ENCODE measurements around the gene RANBP1.

Gene RANBP1

DNA sequence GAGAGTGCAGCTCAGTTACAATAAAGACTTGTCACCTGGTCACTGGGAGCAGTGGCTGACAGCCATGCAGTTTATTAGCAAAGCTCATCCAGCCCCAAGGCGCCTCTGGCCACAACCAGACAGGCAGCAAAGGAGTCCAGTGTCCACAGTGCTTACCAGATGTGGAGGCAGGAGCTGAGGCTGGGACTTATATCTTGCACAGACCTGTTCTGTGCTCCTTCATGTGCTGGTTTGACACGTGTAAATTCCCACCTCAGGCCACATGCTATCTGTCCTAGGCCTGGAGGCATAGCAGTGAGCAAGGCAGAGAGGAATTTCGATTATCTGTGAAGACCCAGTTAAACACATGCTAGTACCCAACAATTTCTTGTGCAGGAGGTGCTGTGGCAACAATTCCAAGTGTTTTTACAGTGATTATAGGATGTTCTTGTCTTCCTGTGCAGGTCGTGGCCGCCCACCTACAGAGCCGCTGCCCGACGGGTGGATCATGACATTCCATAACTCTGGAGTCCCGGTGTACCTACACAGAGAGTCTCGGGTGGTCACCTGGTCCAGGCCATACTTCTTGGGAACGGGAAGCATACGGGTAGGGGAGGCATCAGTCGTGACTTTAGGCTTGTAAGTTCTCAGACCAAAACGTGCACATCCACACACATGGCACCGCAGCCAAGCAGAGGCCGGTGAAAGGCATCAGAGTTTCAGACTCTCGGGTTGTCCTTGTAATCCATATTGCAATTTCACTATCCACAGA is 26.5 kb upstream of the RANBP1 start:
- no peak for DNase-seq

DNA sequence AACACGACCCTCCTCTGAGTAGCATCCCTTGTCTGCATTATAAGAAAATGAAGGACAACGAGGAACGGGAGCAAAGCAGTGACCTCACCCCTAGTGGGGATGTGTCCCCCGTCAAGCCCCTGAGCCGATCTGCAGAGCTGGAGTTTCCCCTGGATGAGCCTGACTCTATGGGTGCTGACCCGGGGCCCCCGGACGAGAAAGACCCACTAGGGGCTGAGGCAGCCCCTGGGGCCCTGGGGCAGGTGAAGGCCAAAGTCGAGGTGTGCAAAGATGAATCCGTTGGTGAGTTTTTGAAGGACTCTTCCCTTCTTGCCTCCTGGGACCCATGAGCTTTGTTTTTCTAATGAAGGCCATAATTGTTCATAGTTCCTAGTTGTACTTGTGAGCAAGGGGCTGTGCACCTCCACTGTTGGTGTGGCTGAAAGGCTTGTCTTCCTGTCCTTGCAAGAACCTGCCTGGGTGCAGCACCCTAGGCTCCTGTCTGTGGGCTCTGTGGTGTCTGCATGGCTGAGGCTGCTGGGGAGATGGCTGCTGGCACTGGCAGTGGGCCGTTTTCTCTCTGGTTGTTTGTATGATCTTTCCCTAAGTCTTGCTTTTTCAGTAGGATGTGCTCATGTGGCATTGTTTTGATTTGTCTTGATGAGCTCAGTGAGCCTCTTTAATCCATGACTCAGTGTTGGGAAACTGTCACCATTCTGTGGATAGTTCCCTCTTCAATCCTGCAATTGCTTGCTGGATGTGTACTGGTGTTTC is 25.8 kb upstream of the RANBP1 start:
- DNase-seq, result no peak

- DNase-seq, result no peak
Observed at GRCh38 chr22:20090730-20091240, 25.1 kb upstream of the RANBP1 start.

DNA sequence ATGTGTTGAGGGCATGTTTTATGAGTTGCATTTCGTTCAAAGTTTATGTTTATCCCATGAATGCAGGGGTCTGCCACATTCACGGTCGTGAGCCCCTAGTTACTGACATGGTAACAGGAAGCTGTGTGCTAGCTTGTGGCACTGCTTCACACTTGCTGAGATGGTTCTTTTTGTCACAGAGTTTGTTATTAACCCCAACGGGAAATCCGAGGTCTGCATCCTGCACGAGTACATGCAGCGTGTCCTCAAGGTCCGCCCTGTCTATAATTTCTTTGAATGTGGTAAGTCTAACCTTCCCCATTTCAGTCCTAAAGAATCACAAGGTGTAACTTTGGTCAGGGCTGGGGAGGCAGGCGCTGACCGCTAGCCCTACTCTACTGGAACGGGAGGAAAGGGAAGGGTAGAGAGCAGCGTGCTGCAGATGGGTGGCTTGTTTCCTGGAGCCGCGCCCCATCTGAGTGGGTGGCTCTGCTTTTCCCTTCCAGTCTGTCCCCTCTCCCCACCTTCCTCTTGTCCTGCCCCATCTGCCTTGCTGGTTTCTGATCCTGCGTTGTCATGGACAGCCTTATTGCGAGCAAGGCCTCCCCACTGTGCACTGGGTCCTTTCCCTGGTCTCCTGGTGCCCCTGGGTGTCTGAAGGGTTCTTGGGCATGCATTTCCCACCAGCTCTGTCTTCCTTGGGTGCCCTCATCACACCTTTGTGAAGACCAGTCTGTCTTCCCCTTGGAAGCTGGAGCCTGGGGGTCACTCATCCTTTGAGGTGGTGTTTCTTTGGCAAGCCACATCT is 24.0 kb upstream of the RANBP1 start:
- DNase-seq, result no peak

GRCh38 chr22:20092477-20092854 is 23.4 kb upstream of the RANBP1 start:
- no peak for DNase-seq

GRCh38 chr22:20093418-20094196 is 22.3 kb upstream of the RANBP1 start:
- DNase-seq, result no peak

GRCh38 chr22:20094197-20094807 is 21.6 kb upstream of the RANBP1 start:
- DNase-seq, result no peak

DNA sequence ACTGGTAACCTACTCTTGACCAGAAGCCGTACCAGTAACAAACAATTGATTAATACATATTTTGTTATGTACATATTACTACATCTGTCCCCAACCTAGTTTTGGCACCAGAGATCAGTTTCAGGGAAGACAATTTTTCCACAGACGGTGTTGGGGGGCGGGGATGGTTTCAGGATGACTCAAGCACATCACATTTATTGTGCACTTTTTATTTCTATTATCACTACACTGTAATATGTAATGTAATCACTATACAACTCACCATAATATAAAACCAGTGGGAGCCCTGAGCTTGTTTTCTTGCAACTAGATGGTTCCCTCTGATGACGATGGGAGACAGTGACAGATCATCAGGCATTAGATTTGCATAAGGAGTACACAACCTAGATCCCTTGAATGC is 20.4 kb upstream of the RANBP1 start:
- DNase-seq, result no peak

DNA sequence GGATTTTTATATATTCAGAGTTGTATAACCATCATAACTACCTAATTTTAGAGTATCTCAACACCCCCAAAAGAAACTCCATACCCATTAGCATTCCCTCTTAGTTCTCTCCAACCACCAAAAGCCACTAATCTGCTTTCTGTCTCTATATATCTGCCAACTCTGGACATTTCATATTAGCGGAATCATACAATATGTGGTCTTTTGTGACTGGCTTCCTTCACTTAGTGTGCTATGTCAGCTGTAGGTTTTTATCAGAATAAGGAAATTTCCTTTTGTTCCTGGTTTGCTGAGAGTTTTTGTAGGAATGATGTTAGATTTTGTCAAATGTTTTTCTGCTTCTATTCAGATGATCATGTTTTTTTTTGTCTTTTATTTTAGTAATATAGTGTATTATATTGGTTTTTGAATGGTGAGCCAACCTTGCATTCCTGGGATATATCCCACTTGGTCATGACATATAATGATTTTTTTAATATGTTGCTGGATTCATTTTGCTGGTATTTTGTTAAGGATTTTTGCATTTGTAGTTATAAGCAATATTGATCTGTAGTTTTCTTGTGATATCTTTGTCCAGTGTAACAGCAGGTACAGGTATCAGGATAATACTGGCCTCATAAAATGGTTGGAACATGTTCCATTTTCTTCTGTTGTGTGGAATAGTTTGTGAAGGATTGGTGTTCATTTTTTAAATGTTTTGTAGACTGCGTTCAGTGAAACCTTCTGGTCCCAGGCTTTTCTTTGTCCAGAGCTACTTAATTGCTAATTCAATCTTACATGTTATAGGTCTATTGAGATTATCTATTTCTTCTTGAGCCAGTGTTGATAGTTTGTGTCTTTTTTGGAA is 19.1 kb upstream of the RANBP1 start:
- DNase-seq, result no peak

GRCh38 chr22:20099099-20099711 is 16.7 kb upstream of the RANBP1 start:
- no peak for DNase-seq

GRCh38 chr22:20101638-20102037 is 14.3 kb upstream of the RANBP1 start:
- no peak for DNase-seq

DNA sequence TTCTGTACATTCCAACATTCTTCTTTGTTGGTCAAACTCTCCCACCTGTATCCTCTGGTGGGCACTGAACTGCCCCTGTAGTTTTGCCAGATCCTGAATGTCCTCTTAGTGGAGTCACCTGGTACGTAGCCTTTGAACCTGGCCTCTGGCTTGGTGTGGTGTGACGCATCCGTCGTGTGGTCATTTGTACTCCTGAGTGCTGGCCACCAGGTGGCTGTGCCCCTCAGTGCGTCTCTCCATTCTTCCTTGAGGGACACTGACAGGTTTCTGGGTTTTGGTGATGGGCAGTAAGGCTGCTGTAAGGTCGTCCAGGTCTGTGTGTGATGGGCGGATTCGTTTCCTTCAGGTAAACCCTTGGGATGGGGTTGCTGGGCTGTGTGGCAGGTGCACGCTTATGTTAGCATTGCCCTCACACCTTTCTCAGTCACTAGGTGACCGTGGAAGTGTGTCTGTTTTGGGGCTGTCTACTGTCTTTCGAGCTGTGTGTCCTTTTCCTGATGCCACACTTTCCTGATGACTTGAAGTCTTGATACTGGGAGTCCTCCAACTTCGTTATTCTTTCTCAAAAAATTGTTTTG is 13.6 kb upstream of the RANBP1 start:
- DNase-seq, result no peak

- DNase-seq, result no peak
Observed at GRCh38 chr22:20105456-20106204, 10.3 kb upstream of the RANBP1 start.

DNA sequence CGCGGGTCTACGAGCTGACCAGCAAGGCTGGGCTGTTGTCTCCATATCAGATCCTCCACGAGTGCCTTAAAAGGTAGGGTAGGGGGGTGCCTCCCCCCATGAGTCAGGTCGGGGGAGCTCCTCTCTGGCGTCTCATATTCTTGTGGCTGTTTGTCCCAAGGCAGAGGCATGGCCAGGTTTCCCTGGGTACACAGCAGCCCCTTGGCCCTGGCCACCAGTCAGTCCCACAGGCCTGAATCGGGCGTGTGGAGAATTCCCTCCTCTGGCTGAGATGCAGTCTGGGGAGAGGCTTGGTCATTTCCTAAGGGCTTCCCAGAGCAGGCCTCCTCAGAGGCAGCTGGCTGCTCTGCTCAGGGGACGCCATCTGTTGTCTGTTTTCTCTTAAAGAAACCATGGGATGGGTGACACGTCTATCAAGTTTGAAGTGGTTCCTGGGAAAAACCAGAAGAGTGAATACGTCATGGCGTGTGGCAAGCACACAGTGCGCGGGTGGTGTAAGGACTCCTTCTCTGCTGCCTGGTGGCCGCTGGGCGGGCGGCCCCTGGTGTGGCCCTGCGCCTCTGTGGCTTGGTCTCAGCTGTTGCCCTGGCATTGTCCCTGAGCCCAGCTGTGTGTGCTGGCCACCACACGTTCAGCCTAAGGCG is 9.6 kb upstream of the RANBP1 start:
- DNase-seq, result no peak

DNA sequence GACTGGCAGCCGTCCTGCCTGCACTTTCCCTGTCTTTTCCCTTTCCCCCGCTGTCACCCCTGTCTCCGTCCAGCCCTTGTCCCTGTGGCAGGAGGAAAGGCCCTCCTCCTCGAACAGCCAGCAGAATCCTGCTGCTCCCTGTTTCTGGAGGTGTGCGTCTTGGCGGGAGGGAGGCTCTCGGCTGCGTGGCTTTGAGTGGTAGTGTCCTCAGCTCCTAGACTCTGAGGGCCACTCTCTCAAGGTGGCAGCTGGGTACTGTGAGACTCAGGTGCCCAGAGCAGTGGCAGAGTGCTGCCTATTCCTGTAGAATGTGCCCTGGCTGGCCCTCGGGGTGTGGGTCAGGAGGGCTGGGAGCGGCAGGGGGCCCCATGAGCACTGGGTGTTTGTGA is 9.1 kb upstream of the RANBP1 start:
- DNase-seq, result no peak

DNA sequence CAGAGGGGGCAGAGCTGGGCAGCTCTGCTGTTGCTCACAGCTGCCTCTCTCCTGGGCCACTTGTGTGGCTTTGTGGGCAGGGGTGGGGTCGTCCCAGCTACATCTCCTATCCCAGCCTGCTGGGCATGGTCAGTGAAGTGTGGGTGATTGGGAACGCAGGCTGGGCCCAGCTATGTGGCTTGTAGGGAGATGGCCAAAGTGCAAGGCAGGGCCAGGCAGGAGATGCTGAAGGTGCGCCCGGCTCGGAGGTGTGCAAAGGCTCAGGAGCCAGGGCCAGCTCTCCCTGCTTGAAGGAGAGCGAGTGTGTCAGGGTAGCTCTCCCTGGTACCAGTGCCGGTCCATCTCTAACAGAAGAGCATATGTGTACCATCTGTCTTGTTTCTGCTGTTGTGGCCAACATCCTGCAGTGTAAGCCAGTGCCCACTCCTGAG is 8.4 kb upstream of the RANBP1 start:
- no peak for DNase-seq

DNA sequence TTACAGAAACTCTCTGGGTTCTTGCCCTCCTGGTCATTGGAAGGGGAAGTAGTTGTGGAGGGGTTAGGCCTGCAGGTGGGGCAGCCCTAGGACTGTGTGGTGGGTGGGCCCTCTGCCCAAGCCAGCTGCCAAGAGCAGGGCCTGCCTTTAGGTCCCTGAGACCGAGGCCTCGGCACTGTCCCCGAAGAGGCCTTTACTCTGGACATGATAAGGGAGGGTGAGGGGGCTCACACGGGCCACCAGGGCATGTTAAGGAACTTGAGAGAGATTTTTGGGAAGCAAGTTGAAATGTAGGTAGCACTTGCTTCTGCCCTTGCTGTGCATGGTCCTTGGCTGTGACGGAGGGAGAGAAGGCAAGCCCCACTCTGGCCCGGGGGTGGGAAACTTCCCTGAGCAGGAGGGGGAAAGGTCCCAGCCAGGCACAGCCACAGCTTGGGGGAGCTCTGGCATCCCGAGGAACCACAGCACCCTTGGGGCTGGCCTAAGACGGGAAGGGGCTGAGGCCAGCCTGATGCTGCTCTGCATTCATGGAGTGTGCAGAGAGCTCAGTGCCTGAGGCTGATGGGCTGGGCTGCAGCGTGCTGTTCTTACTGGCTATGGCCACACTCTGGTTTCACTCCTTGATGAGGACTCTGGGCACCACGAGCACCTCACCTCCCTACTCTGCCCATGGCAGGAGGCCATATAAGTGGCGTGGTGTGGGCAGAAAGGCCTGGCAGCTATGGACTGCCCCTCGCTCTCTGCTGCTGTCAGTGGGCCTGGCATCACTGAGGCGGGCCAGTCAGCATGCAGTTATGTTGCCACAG is 7.8 kb upstream of the RANBP1 start:
- DNase-seq, result no peak

GRCh38 chr22:20108757-20109230 is 7.1 kb upstream of the RANBP1 start:
- DNase-seq, result no peak

Data from RPMI8226 (cell line).